Vagina (tissue), 2 donors: Measurements from ENCODE around the gene PLA2G4A. TPM values are rescaled to one million over a fixed set of nuclear protein-coding genes. Genes with fewer than 3 reads are reported as not detected.

ENCODE experiments used
- DNase-seq, 2 donors: peaks; one replicate each; pipeline ENCODE4 v3.0.0-alpha.2; 2017; ENCODE audit errors: extremely low spot score in 2 of 2
- H3K27ac ChIP-seq: fragments of 200-600 bp; sonication (generic); one replicate; pipeline ENCODE4 v1.5.1; 2019
- H3K27me3 ChIP-seq: fragments of 200-600 bp; sonication (generic); one replicate; pipeline ENCODE4 v1.5.1; 2019
- H3K36me3 ChIP-seq, 2 donors: fragments of 200-600 bp; sonication (generic); one replicate each; pipeline ENCODE4 v1.5.1; 2017 to 2019
- H3K4me1 ChIP-seq: fragments of 200-600 bp; sonication (generic); one replicate; pipeline ENCODE4 v1.5.1; 2019
- H3K4me3 ChIP-seq, 2 donors: fragments of 200-600 bp; sonication (generic); 1 replicate in 1 of 2; 2 replicates in 1 of 2; pipeline ENCODE4 v1.5.1; 2016 to 2019
- H3K9me3 ChIP-seq: fragments of 200-600 bp; sonication (generic); one replicate; pipeline ENCODE4 v1.5.1; 2019
- CTCF ChIP-seq, 3 experiments: fragments of 450-650 bp in 2 of 3; fragments of 200-600 bp in 1 of 3; sonication (generic) in 1 of 3; IDR thresholded peaks; one replicate each; pipeline ENCODE4 v1.5.1; 2017 to 2019; ENCODE audit warnings: antibody characterized with exemption in 3 of 3, mild to moderate bottlenecking in 2 of 3, moderate library complexity in 2 of 3
- POLR2A ChIP-seq, 2 donors: fragments of 450-650 bp; IDR thresholded peaks; one replicate each; pipeline ENCODE4 v1.6.1; 2017; ENCODE audit warnings: antibody characterized with exemption in 2 of 2, mild to moderate bottlenecking in 2 of 2, moderate library complexity in 2 of 2
- POLR2AphosphoS5 ChIP-seq, 2 donors: sonication (generic); formaldehyde crosslinking; IDR thresholded peaks; one replicate each; pipeline ENCODE4 v1.9.0; 2017; ENCODE audit warnings: antibody characterized with exemption in 2 of 2, mild to moderate bottlenecking in 2 of 2, low read depth in 1 of 2; ENCODE audit not compliant: insufficient read depth in 1 of 2
- intact Hi-C: fragments of 100-400 bp; cut with DNase I; formaldehyde crosslinking; loops from one replicate; pipeline ENCODE4 v1.15.1; 2023
- total RNA-seq: library from RNA; depleted of rRNA; stranded (reverse); fragments of >200 nt; gene quantifications from one replicate; pipeline ENCODE4 v1.2.3, GENCODE V29; 2016

PLA2G4A gene
- total RNA-seq, 1 donor from 2014 or later = 12.5 TPM

GRCh38 chr1:186875896-186876835 lies 47.4 kb downstream of the PLA2G4A start:
- Histone ChIP-seq H3K9me3 (no peaks in the 10 kb centered on the region), H3K27me3 (no peaks in the 10 kb centered on the region), H3K4me3 (no peak overlapping the region), H3K36me3 (no peaks in the 10 kb centered on the region), H3K4me1 (peaks cover 10% of the 10 kb centered on the region), H3K27ac (peak overlapping the region; percentile 34)
- TF ChIP-seq CTCF (IDR thresholded peaks at IDR 0.05) (no peak), POLR2AphosphoS5 (IDR thresholded peaks at IDR 0.05; ENCODE audit: insufficient read depth in 1 of 2, low read depth in 1 of 2) (peak in 1 of 2 donors; percentile 23), POLR2A (IDR thresholded peaks at IDR 0.05) (no peak)
- intact Hi-C loops = no loop called here
- no peak for DNase-seq

GRCh38 chr1:186878356-186878755 lies 49.6 kb downstream of the PLA2G4A start:
- intact Hi-C loops = no loop called here
- DNase-seq = no peak
- Histone ChIP-seq H3K4me3 (no peak overlapping the region), H3K9me3 (no peaks in the 10 kb centered on the region), H3K36me3 (no peaks in the 10 kb centered on the region), H3K27ac (no peak overlapping the region), H3K4me1 (peaks cover 10% of the 10 kb centered on the region), H3K27me3 (no peaks in the 10 kb centered on the region)
- TF ChIP-seq POLR2AphosphoS5 (IDR thresholded peaks at IDR 0.05; ENCODE audit: insufficient read depth in 1 of 2, low read depth in 1 of 2) = no peak
- no peak for TF ChIP-seq CTCF (IDR thresholded peaks at IDR 0.05)
- TF ChIP-seq POLR2A (IDR thresholded peaks at IDR 0.05) = no peak

- H3K27ac ChIP-seq = peak overlapping the region; percentile 18
- no peak overlapping the region for H3K4me3 ChIP-seq
- no peaks in the 10 kb centered on the region for H3K9me3 ChIP-seq
- TF ChIP-seq POLR2AphosphoS5 (IDR thresholded peaks at IDR 0.05; ENCODE audit: insufficient read depth in 1 of 2, low read depth in 1 of 2) = no peak
- TF ChIP-seq POLR2A (IDR thresholded peaks at IDR 0.05) = no peak
- TF ChIP-seq CTCF (IDR thresholded peaks at IDR 0.05) = no peak
- H3K27me3 ChIP-seq = no peaks in the 10 kb centered on the region
- intact Hi-C loops = no loop called here
- no peak for DNase-seq
- no peaks in the 10 kb centered on the region for H3K36me3 ChIP-seq
- H3K4me1 ChIP-seq = peaks cover 10% of the 10 kb centered on the region
Observed at GRCh38 chr1:186880982-186881381, 52.2 kb downstream of the PLA2G4A start.

GRCh38 chr1:186882372-186883134 lies 53.8 kb downstream of the PLA2G4A start:
- TF ChIP-seq CTCF (IDR thresholded peaks at IDR 0.05) (no peak), POLR2AphosphoS5 (IDR thresholded peaks at IDR 0.05; ENCODE audit: insufficient read depth in 1 of 2, low read depth in 1 of 2) (no peak), POLR2A (IDR thresholded peaks at IDR 0.05) (no peak)
- Histone ChIP-seq H3K27me3 (no peaks in the 10 kb centered on the region), H3K9me3 (no peaks in the 10 kb centered on the region), H3K4me1 (peaks cover 9% of the 10 kb centered on the region), H3K4me3 (no peak overlapping the region), H3K36me3 (no peaks in the 10 kb centered on the region), H3K27ac (no peak overlapping the region)
- intact Hi-C loops = no loop called here
- DNase-seq = no peak
